NB4 (cell line): ENCODE data around the gene ADAT1.

ENCODE experiments used
- CTCF ChIP-seq: IDR thresholded peaks from one replicate; pipeline ENCODE4 v1.5.1; 2012; ENCODE audit warnings: low read depth, low read length
- MAX ChIP-seq: IDR thresholded peaks from 2 replicates; pipeline ENCODE4 v1.6.1; 2011; ENCODE audit warnings: low read depth, low read length
- POLR2A ChIP-seq: IDR thresholded peaks from 2 replicates; pipeline ENCODE4 v1.6.1; 2011; ENCODE audit warnings: mild to moderate bottlenecking; ENCODE audit not compliant: insufficient read length; ENCODE audit errors: extremely low read depth

DNA sequence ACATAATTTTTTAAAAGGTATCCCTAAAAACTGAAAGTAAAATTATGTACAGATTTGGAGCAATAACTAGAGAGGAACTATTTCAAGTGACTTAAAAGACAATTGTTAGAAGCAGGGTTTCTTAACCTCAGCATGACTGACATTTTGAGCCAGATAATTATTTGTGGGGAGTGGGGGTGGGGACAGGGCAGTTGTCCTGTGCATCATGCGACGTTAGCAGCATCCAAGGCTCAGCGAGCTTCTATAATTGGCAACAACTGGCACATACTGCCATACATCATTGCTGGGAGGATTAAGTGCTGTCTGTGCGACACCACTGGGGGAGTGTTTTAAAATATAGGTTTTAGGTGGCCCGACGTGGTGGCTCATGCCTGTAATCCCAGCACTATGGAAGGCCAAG, 29.8 kb downstream of the ADAT1 start:
- TF ChIP-seq POLR2A (no peak), CTCF (no peak), MAX (no peak)
